GM19351 (cell line): Measurements from ENCODE around the gene HS3ST4.
"Not testable (repeated sequence)": the region's sequence is repeated elsewhere in the genome, so short reads cannot be mapped to it uniquely, and the experiment has no call there.

Experiments used
- ATAC-seq: cut with Tn5 transposase; IDR thresholded peaks from one replicate; pipeline ENCODE4 v1.9.1; 2021; ENCODE audit warnings: mild to moderate bottlenecking, moderate library complexity; ENCODE audit not compliant: unreplicated experiment

Gene HS3ST4

DNA sequence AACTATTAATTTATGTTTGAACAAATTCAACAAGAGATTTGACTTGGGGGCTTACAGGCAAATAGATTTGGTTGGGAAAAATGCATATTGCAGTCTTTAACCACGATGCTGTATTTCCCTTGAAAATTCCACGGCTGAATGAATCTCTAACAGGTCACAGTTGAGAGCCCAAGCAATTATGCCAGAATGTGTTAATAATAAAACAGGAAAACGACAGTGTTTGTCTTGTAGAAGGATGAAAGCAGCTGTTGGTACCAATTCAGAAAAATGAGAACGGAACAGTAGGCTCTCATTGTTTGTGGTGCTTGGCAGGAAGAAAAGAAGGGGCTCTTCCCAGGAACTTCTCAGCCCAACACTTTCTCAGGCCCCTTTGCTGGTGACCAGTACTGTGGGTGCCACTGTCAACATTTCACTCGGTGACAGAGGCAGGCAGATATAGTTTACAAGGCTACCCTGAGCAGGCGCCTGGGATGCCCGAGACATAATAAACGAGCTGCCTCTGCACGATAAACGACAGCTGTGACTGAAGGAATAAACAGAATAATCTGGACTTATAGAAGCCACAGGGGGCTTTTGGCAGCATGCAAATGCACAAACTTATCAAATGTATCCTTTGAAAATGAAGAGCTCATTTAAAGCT is 387.1 kb downstream of the HS3ST4 start:
- ATAC-seq, result no peak

DNA sequence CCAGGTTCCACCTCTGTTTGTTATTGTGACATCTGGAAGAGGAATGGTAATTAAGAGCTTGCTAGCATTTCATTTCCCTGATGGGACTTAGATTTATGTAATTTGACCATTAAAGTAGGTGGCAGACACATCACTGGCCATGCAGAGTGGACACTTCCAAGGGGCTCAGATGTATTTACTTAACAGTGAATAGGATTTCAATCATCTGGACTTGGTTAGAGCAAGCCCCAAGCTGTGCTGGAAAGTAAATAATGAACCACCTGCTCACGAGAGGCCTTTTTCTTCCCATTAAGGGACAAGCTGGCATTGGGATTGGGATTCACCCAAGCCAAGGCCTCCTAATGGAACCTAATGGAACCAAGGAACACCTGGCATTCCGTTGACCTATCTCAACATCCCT is 395.3 kb downstream of the HS3ST4 start:
- ATAC-seq, result no peak

DNA sequence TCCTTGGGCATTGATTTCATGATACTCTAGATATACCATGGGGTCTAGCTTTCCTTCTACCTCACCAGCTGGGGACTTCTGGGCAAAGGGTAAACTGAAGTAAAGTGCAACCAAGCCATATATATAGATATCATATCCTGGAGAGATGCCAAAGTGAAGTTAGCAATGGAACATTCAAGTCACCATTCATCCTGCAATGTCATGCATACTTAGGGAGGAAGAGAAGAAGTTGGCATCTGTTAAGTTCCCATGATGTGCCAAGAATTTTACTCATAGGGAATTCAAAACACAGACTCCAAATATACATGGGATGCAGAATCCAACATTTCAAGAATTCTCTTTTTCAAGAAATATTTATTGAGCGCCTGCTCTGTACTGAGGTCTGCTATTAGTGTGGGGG is 399.8 kb downstream of the HS3ST4 start:
- ATAC-seq, result no peak

DNA sequence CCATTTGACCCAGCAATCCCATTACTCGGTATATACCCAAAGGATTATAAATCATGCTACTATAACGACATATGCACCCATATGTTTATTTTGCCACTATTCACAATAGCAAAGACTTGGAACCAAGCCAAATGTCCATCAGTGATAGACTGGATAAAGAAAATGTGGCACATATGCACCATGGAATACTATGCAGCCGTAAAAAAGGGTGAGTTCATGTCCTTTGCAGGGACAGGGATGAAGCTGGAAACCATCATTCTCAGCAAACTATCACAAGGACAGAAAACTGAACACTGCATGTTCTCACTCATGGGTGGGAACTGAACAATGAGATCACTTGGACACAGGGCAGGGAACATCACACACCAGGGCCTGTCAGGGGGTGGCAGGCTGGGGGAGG is 406.4 kb downstream of the HS3ST4 start:
- not testable (repeated sequence) for ATAC-seq

DNA sequence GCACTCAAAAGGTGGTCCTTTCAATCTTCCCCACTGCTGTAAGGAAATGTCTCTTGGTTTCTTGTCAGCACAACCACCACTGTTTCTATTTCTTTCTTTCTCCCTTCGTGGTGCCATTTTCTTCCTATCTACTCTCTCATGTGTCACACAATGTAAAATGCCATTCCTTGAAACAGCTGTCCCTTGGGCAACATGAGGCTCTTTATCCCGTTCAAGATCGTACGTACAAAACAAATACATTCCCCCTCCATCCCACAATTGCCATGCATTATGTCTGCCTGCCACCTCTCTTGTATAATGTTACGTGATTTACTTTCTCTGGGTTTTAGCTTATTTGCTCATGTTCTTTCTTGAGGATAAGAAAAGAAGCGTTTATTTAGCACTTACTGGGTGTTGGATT is 410.6 kb downstream of the HS3ST4 start:
- ATAC-seq, result no peak

DNA sequence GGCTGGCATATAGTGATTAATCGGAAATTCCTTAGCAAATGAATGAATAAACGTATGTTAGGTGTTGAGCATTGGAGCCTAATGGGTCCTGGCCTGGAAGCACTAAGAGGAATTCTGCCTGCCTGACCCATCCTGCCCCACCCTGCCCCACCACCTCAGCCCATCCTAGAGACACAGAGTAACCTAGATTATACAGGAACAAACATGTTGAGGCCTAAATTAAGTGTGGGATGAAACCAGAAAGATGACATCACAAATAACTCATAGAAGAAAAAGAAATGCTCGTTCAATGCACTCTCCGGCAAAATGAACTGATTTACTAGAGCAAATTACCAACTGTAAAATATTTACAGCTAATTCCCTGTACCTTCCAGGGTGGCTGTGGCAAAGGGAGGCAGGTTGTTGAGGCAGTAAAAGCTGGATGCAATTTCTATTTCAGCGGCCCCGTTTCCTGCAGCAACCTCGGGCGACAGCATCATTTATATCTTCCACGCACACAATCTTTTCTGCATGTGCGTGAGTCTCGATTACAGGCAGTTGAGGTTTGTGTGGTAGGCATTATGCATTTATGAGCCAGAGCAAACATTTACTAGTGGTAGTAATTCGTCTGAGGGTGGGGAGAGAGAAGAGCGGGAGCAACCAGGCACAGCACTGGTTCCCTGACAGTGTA is 417.2 kb downstream of the HS3ST4 start:
- ATAC-seq, result no peak

DNA sequence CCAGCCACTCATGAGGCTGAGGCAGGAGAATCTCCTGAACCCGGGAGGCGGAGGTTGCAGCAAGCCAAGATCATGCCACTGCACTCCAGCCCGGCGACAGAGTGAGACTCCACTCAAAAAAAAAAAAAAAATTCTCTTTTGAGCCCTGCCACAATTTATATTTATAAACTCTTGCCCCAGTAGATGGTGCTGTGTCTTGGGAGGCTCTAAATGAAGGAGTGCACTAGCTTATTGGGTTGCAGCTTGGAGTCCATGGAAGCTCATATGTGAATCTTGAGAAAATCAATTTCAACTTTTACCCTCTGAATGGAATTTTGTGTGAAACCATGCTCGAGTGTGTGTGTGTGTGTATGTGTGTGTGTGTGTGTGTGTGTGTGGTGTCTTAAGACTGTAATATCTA is 420.1 kb downstream of the HS3ST4 start:
- no peak for ATAC-seq

DNA sequence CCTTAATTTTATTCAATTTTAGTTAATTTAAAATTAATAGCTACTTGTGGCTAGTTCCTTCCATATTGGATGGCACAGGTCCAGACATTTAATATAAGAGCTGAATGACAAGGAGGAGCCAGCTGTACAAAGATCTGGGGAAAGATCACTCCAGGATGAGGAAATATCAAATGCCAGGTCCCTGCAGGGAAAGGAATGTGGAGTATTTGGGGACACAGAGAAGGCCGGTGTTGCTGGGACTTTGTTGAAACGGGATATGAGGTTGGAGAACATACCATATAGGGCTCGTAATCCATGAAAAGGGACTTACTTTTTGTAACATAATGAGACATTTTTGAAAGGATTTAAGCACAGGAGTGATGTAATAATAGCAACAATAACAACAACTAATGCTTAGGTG is 426.8 kb downstream of the HS3ST4 start:
- no peak for ATAC-seq

DNA sequence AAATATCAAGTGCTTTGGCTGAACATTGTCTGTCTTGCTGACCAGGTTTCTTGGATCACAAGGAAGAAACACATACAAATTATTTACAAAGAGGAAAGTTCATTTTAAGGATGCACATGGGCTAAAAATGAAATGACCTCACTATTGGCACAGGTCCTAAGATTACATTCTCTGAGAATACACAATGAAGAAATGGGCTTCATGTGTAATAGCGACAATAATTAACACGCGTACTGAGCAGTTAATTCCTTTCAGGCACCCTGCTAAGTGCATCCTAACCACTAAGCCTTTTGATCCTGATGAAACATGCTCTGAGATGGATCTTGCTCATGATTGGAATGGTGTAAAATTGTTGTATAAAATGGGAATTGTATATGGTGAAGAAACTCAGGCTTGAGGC is 429.0 kb downstream of the HS3ST4 start:
- no peak for ATAC-seq

DNA sequence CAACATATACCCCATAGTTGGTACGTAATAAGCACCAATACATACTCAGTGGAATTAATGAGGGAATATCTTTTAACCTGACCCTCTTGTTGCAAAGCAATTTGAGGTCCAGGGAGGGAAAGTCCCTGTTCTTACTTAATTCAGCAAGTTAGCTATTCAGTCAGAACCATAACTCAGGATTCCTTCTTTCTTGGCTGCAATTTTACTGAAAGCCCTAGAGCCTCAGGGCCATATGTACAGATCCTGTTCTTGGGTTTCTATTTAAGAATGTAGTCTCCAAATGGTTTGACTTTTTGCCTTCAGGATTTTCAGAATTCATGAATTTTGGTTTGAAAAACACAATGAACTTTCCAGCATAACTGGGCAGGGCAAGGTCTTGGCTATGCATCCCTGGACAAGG is 436.5 kb downstream of the HS3ST4 start:
- no peak for ATAC-seq

DNA sequence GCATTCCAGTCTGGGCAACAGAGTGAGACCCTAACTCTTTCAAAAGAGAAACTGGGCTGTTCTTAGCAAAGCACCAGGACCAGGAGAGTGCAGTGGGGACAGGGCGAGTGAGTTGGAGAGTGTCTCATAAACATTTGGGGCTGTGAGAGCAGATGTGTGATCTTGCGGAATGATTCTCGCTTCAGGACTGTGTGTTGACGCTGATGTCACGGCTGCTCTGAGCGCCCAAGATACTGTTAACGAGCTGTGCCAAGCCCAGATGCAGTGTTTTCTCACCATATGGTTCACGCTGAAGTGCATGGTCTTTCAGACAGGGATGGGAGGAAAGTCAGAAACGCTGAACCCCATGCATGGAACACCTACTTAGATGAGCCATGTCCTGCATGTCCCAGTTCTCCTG is 438.2 kb downstream of the HS3ST4 start:
- no peak for ATAC-seq

DNA sequence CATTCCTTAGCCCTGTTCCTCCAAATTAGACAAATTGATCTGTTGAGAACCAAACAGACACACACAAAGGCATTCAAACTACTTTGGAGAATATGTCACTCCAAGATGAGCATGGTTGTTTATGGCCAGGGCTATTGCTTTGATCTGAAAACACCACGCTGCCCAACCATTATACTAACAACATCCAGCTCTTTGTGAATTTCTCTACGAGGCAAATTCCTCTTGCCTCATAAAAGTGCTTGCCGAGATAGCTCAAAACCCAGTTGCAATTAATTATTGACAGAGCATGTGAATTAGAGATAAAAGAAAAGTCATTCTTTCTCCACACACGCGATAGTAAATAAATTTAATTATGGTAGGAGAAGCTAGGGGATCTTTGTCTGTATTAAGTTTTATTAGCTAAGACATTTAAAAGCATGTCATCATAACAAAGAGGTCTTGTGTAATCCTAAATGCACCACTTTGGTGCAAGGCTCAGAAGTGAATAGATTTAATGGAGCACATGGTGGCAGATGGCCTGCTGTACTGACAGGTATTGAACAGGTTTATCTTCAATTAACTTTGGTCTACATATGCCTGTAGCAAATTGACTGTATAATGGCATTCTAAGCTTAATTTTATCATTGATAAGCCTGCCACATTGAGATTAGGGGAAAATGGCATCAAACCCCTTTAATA is 441.8 kb downstream of the HS3ST4 start:
- no peak for ATAC-seq

DNA sequence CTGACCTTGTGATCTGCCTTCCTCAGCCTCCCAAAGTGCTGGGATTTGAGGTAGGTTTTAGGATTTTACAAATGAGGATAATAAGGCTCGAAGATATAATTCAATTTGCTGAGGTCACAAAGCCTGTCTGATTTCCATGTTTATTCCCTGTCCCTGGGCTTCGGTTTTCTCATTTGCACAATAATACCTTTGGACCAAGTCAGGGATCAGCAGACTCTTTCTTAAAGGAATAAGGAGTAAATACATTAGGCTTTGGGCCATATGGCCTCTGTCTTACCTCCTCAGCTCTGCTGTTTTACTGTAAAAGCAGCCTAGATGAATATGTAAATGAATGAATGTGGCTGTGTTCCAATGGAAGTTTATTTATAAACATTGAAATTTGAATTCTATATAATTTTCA is 442.8 kb downstream of the HS3ST4 start:
- ATAC-seq, result no peak

DNA sequence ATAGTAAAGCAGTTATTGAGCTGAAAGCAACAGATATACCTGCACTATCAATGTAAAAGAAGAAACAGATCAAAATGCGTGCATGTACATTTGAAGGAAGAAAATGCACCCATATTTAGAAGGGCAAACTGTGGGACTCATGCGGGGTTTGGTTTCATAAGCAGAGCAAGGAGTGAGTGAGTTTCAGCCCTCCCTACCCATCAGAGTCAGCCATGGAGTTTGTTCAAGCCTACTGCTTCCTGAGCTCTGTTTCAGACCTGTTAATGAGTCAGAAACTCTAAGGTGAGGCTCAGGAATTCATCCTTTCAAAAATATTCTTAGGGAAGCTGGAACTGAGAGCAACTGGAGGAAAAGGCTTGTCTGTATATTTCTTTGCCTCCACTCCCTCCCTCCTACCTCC is 446.2 kb downstream of the HS3ST4 start:
- ATAC-seq, result no peak

DNA sequence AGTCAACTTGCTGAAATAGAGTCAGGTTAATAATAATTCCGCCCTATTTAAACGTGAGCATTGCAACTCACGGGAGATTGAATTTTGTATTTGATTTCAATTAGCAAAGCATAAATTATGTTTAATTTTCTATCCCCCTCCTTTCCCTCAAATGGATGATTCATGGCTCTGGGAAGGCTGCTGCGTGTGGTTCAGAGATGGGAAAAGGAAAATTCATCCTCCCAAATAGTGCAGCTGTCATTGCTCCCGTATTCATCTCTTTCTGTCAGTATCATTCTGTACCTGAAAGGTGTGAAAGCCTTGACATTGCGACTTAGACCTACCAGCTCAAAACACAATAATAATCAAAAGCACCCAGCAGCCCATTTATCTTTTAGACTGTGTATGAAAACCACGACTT is 447.3 kb downstream of the HS3ST4 start:
- ATAC-seq, result no peak

DNA sequence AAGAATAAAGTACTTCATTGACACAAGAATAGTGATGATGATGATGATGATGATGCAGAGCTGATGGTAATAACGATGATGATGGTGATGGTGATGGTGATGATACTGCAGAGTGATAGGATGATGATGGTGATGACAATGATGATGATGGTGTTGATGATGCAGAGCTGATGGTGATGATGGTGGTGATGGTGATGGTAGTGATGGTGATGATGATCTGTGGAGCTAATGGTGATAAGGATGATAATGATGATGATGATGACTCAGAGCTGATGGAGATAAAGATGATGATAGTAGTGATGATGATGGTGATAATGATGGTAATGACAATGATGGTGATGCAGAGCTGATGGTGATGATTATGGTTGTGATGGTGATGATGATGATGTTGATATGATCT is 448.1 kb downstream of the HS3ST4 start:
- ATAC-seq, result no peak

DNA sequence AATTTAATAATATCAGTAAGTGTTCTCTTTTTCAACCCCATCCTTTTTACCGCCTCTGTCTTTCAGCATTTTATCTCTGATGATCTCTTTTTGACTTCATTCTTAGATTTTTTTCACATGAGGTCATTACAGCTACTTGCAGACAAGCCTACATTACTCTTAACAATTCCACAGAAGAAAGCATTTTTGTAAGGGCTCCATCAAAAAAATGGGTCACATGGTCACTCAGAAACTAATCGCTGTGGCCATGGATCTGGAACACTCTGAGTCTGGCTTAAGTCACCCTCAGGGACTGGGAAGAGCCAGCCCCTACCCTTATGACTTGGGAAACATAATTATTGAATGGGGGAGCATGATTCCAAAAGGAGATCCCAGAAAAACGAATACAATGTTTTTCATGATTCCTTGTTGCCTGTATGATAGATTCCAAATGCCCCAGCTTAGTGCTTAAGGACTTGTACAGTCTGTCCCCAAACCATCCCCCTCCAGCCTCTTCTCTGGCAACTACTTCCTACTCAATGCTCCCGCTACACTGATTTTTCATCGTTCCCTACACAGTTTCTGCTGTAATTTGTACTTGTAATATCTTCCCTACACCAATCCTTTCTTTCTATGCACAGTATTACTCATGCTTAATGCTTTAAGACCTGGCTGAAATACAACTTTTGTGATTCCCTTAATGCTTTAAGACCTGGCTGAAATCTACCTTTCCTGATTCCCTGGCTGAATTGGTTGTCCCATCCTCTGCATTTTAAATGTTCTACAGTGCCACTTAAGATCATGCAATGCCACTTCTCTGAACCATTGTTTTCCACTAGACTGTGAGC is 457.8 kb downstream of the HS3ST4 start:
- ATAC-seq, result no peak

DNA sequence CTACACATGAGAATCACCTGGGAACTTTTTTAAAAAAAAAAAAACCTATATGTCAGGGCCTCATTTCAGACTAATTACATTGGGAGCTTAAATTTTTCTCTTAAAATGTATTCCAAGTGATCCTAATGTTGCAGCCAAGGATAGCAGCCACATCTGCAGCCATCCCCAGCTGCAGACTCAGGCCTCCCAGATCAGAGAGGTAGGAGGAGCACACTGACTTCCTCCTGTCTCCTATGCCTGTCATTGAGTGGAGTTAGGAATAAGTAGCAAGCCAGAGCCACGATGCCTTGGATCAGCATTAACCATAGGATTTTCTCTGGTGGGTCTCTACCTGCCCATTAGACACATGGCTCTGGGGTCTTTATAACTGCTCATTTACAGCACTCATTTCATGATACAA is 463.5 kb downstream of the HS3ST4 start:
- no peak for ATAC-seq

DNA sequence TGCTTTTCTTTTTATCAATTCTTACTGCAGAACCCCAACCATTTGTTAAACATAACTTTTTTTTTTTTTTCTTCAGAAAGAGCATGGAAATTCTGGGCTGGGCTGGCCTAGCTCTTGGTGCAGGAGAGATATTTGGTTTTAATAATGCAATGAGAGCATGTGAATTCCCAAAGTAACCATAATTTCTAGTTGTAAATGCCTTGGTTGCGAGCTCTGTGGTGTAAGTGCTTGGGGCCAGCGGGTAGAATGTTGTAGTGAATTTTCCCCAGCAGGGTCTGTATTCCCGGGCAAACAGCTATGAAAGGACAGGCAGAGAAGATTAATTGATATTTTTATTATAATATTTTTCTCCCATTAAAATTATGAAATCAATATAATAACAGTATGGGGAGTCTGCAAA is 465.6 kb downstream of the HS3ST4 start:
- no peak for ATAC-seq

DNA sequence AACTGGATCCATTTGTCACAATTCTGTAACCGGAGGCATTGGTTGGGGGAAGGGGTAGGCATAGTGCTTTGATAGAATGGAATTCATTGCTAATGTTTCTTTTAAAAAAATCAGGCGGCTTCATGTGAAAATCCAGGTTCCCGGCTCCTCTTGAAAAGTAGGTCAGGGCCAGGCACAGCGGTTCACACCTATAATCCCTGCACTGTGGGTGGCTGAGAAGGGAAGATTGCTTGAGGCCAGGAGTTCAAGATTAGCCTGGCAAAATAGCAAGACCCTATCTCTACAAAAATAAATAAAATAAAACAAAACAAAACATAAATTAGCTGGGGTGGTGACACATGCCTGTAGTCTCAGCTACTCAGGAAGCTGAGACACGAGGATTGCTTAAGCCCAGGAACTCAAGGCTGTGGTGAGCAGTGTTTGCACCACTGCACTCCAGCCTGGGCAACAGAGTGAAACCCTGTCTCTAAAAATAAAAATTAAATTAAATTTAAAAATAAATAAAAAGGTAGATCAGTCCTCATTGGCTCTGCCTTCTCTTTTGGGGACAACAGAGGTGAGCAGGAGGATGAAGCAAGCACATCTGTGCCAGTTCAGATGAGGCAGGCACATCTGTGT is 466.5 kb downstream of the HS3ST4 start:
- no peak for ATAC-seq
